NK-92 treated with Interleukin-12 subunit alpha and Interleukin-12 subunit beta, amount 100 ng/mL, for 24 hours (cell line): ENCODE results near the gene COL4A3.

ENCODE experiments used
- DNase-seq: peaks from one replicate; lab custom pipeline; 2025; lab: John Stamatoyannopoulos, UW

The COL4A3 gene

DNA sequence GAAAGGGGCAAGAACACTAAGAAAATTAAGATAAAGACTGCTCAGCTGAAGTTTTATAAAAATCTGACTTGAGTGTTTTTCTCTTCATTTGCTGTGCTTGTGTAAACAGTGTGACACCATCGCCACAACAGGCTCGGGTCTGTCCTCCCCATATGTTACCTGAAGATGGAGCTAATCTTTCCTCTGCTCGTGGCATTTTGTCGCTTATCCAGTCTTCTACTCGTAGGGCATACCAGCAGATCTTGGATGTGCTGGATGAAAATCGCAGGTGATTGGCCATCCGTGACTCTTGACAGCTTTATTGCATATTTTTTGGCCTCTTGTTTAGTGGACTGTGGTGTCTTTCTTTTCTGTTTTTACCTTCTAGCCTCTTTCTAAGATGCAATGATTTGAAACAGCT lies 182.7 kb downstream of the COL4A3 start:
- DNase-seq = no peak

DNA sequence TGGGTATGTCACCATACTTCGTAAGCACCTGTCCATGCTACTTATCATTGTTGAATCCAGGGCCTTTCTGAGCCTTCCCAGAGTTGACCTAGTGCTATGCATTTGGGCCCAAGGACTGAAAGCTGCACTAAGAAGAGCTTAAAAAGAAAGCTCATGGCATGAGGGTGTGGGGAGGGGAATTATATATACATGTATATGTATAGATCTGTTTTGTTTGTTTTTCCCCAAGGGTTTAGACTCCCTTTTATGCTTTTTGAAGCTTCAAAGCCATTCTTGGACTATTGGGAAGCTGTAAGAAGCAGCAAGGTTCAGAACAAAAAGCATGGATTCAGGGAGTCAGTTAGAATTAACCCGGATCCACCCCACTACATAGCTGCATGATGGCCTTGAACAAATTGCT lies 183.9 kb downstream of the COL4A3 start:
- no peak for DNase-seq

DNA sequence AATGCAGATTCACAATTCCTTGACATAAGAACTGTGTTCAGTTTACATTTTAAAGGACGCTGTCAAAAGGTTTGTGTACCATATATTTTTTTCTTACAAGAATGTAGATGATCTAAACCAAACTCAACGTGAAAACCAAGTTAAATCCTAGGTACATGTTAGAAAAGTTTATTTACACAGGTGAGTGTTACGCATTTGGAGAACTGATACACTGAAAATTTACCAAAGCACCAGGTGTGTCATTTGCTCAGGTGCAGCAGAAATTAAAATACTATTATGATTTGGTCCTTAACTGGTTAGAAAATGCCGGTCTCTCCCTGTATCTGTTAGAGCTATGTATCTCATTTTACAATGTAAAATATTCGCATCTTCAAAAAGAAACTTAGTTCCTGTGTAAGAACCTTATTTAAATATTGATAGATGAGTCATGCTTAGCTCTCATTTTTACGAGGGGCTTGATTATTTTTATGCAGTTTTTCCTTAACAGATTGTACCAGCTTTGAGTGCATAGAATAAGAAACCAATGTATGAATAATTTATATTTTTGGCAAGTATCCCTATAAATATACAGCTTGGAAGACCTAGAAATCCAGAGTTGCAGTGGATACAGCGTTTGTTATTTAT lies 185.7 kb downstream of the COL4A3 start:
- DNase-seq = no peak

GRCh38 chr2:227351639-227352038 lies 187.2 kb downstream of the COL4A3 start:
- no peak for DNase-seq

DNA sequence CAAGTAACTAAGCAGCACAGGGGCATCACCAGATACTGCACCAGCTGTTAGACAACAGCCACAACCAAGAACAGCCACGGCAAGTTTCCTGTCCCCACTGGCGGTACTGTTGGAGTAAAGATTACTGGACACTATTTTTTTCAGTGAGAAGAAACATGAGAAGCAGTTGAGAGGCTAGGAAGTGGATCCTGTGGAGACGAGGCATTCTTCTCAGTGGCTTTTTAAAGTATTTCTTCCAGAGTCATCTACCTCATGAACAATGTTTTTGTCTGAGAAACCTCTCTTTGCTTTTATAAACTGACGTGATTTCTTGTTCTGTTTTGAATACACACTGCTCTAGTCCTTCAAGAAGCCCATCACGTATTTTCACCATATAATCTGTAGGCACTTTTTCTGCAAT lies 195.9 kb downstream of the COL4A3 start:
- DNase-seq = no peak

- no peak for DNase-seq
Observed at GRCh38 chr2:227363756-227364155, 199.3 kb downstream of the COL4A3 start.
